K562 (cell line): ENCODE data around the gene ZNF429.

Experiments
- CEBPG ChIP-seq, 3 experiments: fragments of 200-800 bp in 1 of 3; sonication (Bioruptor generic) in 1 of 3; sonication (generic) in 1 of 3; formaldehyde crosslinking in 1 of 3; IDR thresholded peaks in 2 of 3; conservative IDR thresholded peaks in 1 of 3; 2 replicates each; pipeline versions ENCODE4 v1.6.1 to v1.8.0; 2016 to 2022; ENCODE audit warnings: missing compliant biosample characterization in 2 of 3, missing genetic modification characterization in 2 of 3, mild to moderate bottlenecking in 1 of 3, missing genetic modification reagents in 1 of 3
- DNMT1 ChIP-seq: fragments of 450-650 bp; IDR thresholded peaks from 2 replicates; pipeline ENCODE4 v1.6.1; 2016; ENCODE audit warnings: antibody characterized with exemption, mild to moderate bottlenecking
- ETV6 ChIP-seq, 3 experiments: fragments of 150-350 bp in 1 of 3; sonication (generic) in 1 of 3; formaldehyde crosslinking in 1 of 3; IDR thresholded peaks; 2 replicates each; pipeline versions ENCODE4 v1.6.1 to v1.8.0; 2014 to 2022; ENCODE audit warnings: borderline replicate concordance in 2 of 3, low read depth in 2 of 3, antibody characterized with exemption in 1 of 3, low read length in 1 of 3, mild to moderate bottlenecking in 1 of 3, missing genetic modification reagents in 1 of 3
- NRF1 ChIP-seq, 2 experiments: fragments of 450-650 bp; IDR thresholded peaks in 1 of 2; conservative IDR thresholded peaks in 1 of 2; 2 replicates each; pipeline ENCODE4 v1.6.1; 2014; ENCODE audit warnings: mild to moderate bottlenecking in 2 of 2
- PHB2 ChIP-seq: fragments of 450-650 bp; IDR thresholded peaks from 2 replicates; pipeline ENCODE4 v1.6.1; 2017; ENCODE audit warnings: low read depth
- XRCC4 ChIP-seq: IDR thresholded peaks from one replicate; pipeline ENCODE4 v1.6.1; 2011; ENCODE audit not compliant: insufficient read depth, insufficient read length; ENCODE audit errors: extremely low read depth
- ZBTB1 ChIP-seq: sonication (generic); formaldehyde crosslinking; IDR thresholded peaks from 2 replicates; pipeline ENCODE4 v1.8.1; 2023; ENCODE audit warnings: missing genetic modification reagents, low read depth, mild to moderate bottlenecking, borderline replicate concordance
- ZNF76 ChIP-seq: fragments of 250-450 bp; sonication (Bioruptor Pico); IDR thresholded peaks from 2 replicates; pipeline ENCODE4 v1.4.0; 2020; ENCODE audit warnings: mild to moderate bottlenecking, moderate library complexity, borderline replicate concordance
- TF ChIP-seq, protein P1 (sequence below), 3 experiments: IDR thresholded peaks in 2 of 3; conservative IDR thresholded peaks in 1 of 3; 2 replicates each; pipeline ENCODE4 v1.5.1; 2011 to 2012; ENCODE audit warnings: low read length in 3 of 3, mild to moderate bottlenecking in 3 of 3, control low read depth in 2 of 3, improper control_type of control experiment in 1 of 3, inconsistent platforms in 1 of 3, low read depth in 1 of 3, mixed read lengths in 1 of 3, moderate library complexity in 1 of 3; ENCODE audit not compliant: insufficient read depth in 2 of 3
- TF ChIP-seq, protein P2 (sequence below): sonication (generic); formaldehyde crosslinking; IDR thresholded peaks from 2 replicates; pipeline ENCODE4 v1.5.0; 2020; ENCODE audit warnings: missing genetic modification reagents
- TF ChIP-seq, protein P3 (sequence below): fragments of 450-650 bp; formaldehyde crosslinking; IDR thresholded peaks from 2 replicates; pipeline ENCODE4 v1.4.0; 2022; ENCODE audit warnings: missing genetic modification characterization

DNA sequence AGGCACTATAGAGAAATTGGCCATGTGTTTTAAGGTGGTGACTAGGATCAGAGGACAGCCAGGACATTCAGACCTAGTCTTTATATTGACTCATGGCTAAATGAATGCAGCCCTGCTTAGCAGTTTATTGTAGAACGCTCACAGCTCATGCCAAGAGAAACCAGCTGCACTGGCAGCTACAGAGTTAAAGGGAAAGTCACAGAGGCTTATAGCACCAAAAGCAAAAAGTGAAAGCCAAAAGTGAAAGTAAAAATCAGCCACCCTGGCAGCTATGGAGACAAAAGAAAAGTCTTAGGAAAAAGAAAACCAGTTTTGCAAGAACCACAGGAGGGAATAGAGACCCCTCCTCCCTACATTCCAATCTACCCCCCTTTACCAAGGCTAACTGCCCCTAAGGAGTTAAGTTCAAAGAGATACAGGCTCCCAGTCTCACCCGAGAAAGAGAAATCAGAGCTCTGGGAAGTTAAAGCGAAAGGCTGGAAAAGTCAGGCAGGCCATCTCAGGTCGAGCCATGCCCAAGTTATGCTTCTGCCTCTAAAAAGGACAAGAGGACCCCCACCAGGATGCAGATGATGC is 99.0 kb downstream of the ZNF429 start:
- TF ChIP-seq DNMT1 (no peak), ZNF76 (CRISPR knock-in tag) (no peak), PHB2 (no peak), ETV6 (IDR thresholded peaks at IDR 0.05; ENCODE audit: borderline replicate concordance in 1 of 2, low read depth in 2 of 2, low read length in 1 of 2) (no peak), ETV6 (CRISPR knock-in tag; IDR thresholded peaks at IDR 0.05; ENCODE audit: borderline replicate concordance) (no peak), CEBPG (CRISPR knock-in tag; IDR thresholded peaks at IDR 0.05) (no peak), CEBPG (tag; conservative IDR thresholded peaks at IDR 0.05 in 1 of 2, IDR thresholded peaks at IDR 0.05 in 1 of 2) (no peak), ZBTB1 (CRISPR knock-in tag) (no peak), NRF1 (conservative IDR thresholded peaks at IDR 0.05 in 1 of 2, IDR thresholded peaks at IDR 0.05 in 1 of 2) (no peak), XRCC4 (no peak)
- TF ChIP-seq, protein P1, sequence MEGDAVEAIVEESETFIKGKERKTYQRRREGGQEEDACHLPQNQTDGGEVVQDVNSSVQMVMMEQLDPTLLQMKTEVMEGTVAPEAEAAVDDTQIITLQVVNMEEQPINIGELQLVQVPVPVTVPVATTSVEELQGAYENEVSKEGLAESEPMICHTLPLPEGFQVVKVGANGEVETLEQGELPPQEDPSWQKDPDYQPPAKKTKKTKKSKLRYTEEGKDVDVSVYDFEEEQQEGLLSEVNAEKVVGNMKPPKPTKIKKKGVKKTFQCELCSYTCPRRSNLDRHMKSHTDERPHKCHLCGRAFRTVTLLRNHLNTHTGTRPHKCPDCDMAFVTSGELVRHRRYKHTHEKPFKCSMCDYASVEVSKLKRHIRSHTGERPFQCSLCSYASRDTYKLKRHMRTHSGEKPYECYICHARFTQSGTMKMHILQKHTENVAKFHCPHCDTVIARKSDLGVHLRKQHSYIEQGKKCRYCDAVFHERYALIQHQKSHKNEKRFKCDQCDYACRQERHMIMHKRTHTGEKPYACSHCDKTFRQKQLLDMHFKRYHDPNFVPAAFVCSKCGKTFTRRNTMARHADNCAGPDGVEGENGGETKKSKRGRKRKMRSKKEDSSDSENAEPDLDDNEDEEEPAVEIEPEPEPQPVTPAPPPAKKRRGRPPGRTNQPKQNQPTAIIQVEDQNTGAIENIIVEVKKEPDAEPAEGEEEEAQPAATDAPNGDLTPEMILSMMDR (IDR thresholded peaks at IDR 0.05 in 2 of 3, conservative IDR thresholded peaks at IDR 0.05 in 1 of 3; ENCODE audit: insufficient read depth in 2 of 3, low read depth in 1 of 3, low read length in 3 of 3), result no peak
- TF ChIP-seq, protein P2, sequence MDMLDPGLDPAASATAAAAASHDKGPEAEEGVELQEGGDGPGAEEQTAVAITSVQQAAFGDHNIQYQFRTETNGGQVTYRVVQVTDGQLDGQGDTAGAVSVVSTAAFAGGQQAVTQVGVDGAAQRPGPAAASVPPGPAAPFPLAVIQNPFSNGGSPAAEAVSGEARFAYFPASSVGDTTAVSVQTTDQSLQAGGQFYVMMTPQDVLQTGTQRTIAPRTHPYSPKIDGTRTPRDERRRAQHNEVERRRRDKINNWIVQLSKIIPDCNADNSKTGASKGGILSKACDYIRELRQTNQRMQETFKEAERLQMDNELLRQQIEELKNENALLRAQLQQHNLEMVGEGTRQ (CRISPR knock-in tag), result no peak
- TF ChIP-seq, protein P3, sequence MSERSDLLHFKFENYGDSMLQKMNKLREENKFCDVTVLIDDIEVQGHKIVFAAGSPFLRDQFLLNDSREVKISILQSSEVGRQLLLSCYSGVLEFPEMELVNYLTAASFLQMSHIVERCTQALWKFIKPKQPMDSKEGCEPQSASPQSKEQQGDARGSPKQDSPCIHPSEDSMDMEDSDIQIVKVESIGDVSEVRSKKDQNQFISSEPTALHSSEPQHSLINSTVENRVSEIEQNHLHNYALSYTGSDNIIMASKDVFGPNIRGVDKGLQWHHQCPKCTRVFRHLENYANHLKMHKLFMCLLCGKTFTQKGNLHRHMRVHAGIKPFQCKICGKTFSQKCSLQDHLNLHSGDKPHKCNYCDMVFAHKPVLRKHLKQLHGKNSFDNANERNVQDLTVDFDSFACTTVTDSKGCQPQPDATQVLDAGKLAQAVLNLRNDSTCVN (CRISPR knock-in tag), result no peak
